Chondrocyte (in vitro differentiated cells): ENCODE measurements around the gene PIK3CB. TPM values are rescaled to one million over a fixed set of nuclear protein-coding genes. Genes with fewer than 3 reads are reported as not detected.
"Not testable (repeated sequence)": the region's sequence is repeated elsewhere in the genome, so short reads cannot be mapped to it uniquely, and the experiment has no call there.

Experiments used
- DNase-seq: peaks from one replicate; pipeline ENCODE4 v3.0.0; 2021; ENCODE audit warnings: mixed read lengths, low spot score
- H3K27ac Mint-ChIP-seq: one replicate; pipeline ENCODE4 v1.8.0; 2021; ENCODE audit warnings: mild to moderate bottlenecking, moderate library complexity, mixed read lengths; ENCODE audit not compliant: unreplicated experiment
- H3K27me3 Mint-ChIP-seq: 2 replicates; pipeline ENCODE4 v1.8.0; 2021; ENCODE audit warnings: low read depth, mixed read lengths
- H3K36me3 Mint-ChIP-seq: 2 replicates; pipeline ENCODE4 v1.8.0; 2021; ENCODE audit warnings: low read depth, mixed read lengths
- H3K4me1 Mint-ChIP-seq: 2 replicates; pipeline ENCODE4 v1.8.0; 2021; ENCODE audit warnings: low read depth, mild to moderate bottlenecking, mixed read lengths
- H3K4me3 Mint-ChIP-seq: one replicate; pipeline ENCODE4 v1.8.0; 2021; ENCODE audit warnings: mild to moderate bottlenecking, moderate library complexity, mixed read lengths; ENCODE audit not compliant: unreplicated experiment
- H3K9me3 Mint-ChIP-seq: 2 replicates; pipeline ENCODE4 v1.8.0; 2021; ENCODE audit warnings: low read depth, mixed read lengths
- CTCF ChIP-seq: fragments of 200-600 bp; sonication (generic); IDR thresholded peaks from 2 replicates; pipeline ENCODE4 v1.5.0; 2021; ENCODE audit warnings: antibody characterized with exemption, mild to moderate bottlenecking, moderate library complexity
- total RNA-seq: library from RNA; stranded (reverse); gene quantifications from 3 replicates; pipeline ENCODE4 v1.2.1, GENCODE V29; 2021

PIK3CB gene
- total RNA-seq, 1 donor from 2014 or later = 19.5 TPM

GRCh38 chr3:138812806-138813205 is 21.9 kb downstream of the PIK3CB start:
- DNase-seq = no peak
- peaks cover 3% of the 10 kb centered on the region for H3K4me1 Mint-ChIP-seq
- no peak overlapping the region for H3K27ac Mint-ChIP-seq
- no peak overlapping the region for H3K4me3 Mint-ChIP-seq
- no peak for TF ChIP-seq CTCF
- no peaks in the 10 kb centered on the region for H3K27me3 Mint-ChIP-seq
- no peaks in the 10 kb centered on the region for H3K9me3 Mint-ChIP-seq
- no peaks in the 10 kb centered on the region for H3K36me3 Mint-ChIP-seq

- Mint-ChIP-seq H3K4me3 (no peak overlapping the region), H3K4me1 (peaks cover 6% of the 10 kb centered on the region), H3K36me3 (no peaks in the 10 kb centered on the region), H3K9me3 (no peaks in the 10 kb centered on the region), H3K27ac (no peak overlapping the region), H3K27me3 (no peaks in the 10 kb centered on the region)
- no peak for TF ChIP-seq CTCF
- DNase-seq = no peak
These were observed 25.1 kb downstream of the PIK3CB start for GRCh38 chr3:138809500-138810256.

- Mint-ChIP-seq H3K9me3 (no peaks in the 10 kb centered on the region), H3K27me3 (no peaks in the 10 kb centered on the region), H3K27ac (no peak overlapping the region), H3K4me1 (peaks cover 8% of the 10 kb centered on the region), H3K4me3 (no peak overlapping the region), H3K36me3 (no peaks in the 10 kb centered on the region)
- no peak for DNase-seq
- no peak for TF ChIP-seq CTCF
These were observed 28.2 kb downstream of the PIK3CB start for GRCh38 chr3:138806376-138807080.

- Mint-ChIP-seq H3K36me3 (no peaks in the 10 kb centered on the region), H3K9me3 (no peaks in the 10 kb centered on the region), H3K27me3 (no peaks in the 10 kb centered on the region), H3K4me3 (no peak overlapping the region), H3K27ac (no peak overlapping the region), H3K4me1 (peaks cover 14% of the 10 kb centered on the region)
- DNase-seq = no peak
- TF ChIP-seq CTCF = no peak
These were observed 31.6 kb downstream of the PIK3CB start for GRCh38 chr3:138803006-138803653.

- H3K36me3 Mint-ChIP-seq, H3K27ac Mint-ChIP-seq, H3K27me3 Mint-ChIP-seq, DNase-seq, H3K4me3 Mint-ChIP-seq, H3K9me3 Mint-ChIP-seq: not testable (repeated sequence)
- peaks cover 19% of the 10 kb centered on the region for H3K4me1 Mint-ChIP-seq
These were observed 32.5 kb downstream of the PIK3CB start for GRCh38 chr3:138802223-138802622.
